K562 (cell line): ENCODE data around the gene GPRIN3. TPM values are rescaled to one million over a fixed set of nuclear protein-coding genes. Genes with fewer than 3 reads are reported as not detected.

Source experiments
- ATAC-seq: fragments of 200-7000 bp; cut with Tn5 transposase; 3 replicates; pipeline ENCODE4 v1.9.1; 2020; ENCODE audit warnings: moderate library complexity
- BruUV-seq: library from RNA; stranded (reverse); fragments of 400-500 nt; replicated peaks from 2 replicates; lab custom pipeline; 2021; lab: Mats Ljungman, UMichigan
- CTCF ChIA-PET: fragments of 300-600 bp; formaldehyde crosslinking; extraction: SDS; loops from one replicate; lab custom pipeline; 2021; ENCODE audit warnings: low intra/inter-chr PET ratio; lab: Yijun Ruan, JAX
- POLR2A ChIA-PET: fragments of 300-600, 350-650 bp; sonication (Branson Sonifier 250); formaldehyde crosslinking; extraction: SDS; loops from one replicate; lab custom pipeline; 2021; ENCODE audit warnings: antibody characterized with exemption, inconsistent platforms; lab: Yijun Ruan, JAX
- DNase-seq, 4 experiments: peaks; one replicate each; pipeline versions ENCODE4 v3.0.0 to v3.0.0-alpha.2; 2011 to 2018; ENCODE audit warnings: low spot score in 3 of 4, mixed read lengths in 3 of 4; ENCODE audit errors: extremely low read depth in 1 of 4
- FAIRE-seq: peaks from 2 replicates; lab custom pipeline; 2011; peaks lifted over from hg19 to GRCh38; lab: Jason Lieb, UNC
- H2AFZ ChIP-seq: 2 replicates; pipeline ENCODE4 v1.6.0; 2011; ENCODE audit warnings: low read depth, low read length, control low read depth, inconsistent platforms
- H3K27ac ChIP-seq: fragments of 200-600 bp; 3 replicates; pipeline ENCODE4 v1.8.0; 2011; ENCODE audit warnings: low read depth, mild to moderate bottlenecking, control low read depth, inconsistent platforms, low read length, moderate library complexity, mixed read lengths; ENCODE audit errors: extremely low read depth
- H3K27me3 ChIP-seq, 2 experiments: fragments of 300-600 bp in 1 of 2; 2 replicates in 1 of 2; 3 replicates in 1 of 2; pipeline versions ENCODE4 v1.6.0 to v1.8.0; 2011; ENCODE audit warnings: inconsistent platforms in 2 of 2, low read length in 2 of 2, mild to moderate bottlenecking in 1 of 2, mixed read lengths in 1 of 2, moderate library complexity in 1 of 2; ENCODE audit not compliant: control insufficient read depth in 2 of 2, insufficient read depth in 2 of 2
- H3K36me3 ChIP-seq: fragments of 300-600 bp; 3 replicates; pipeline ENCODE4 v1.8.0; 2011; ENCODE audit warnings: mild to moderate bottlenecking, low read length, inconsistent platforms; ENCODE audit not compliant: control insufficient read depth, insufficient read depth
- H3K4me1 ChIP-seq, 2 experiments: fragments of 200-600 bp in 1 of 2; replicated peaks in 1 of 2; 2 replicates in 1 of 2; 3 replicates in 1 of 2; pipeline versions ENCODE4 v1.5.1 to v1.8.0; 2011; ENCODE audit warnings: inconsistent platforms in 2 of 2, low read length in 2 of 2, mild to moderate bottlenecking in 1 of 2, mixed read lengths in 1 of 2, moderate library complexity in 1 of 2; ENCODE audit not compliant: control insufficient read depth in 2 of 2, insufficient read depth in 2 of 2
- H3K4me2 ChIP-seq: 2 replicates; pipeline ENCODE4 v1.6.1; 2011; ENCODE audit warnings: low read length, control low read depth, inconsistent platforms, mixed read lengths; ENCODE audit not compliant: insufficient read depth
- H3K4me3 ChIP-seq: fragments of 200-600 bp; sonication (generic), shearing (Covaris generic); 2 replicates; pipeline ENCODE4 v1.5.1; 2016; ENCODE audit warnings: control low read depth, inconsistent platforms
- H3K79me2 ChIP-seq: fragments of 200-600 bp; 3 replicates; pipeline ENCODE4 v1.8.0; 2011; ENCODE audit warnings: low read length, inconsistent platforms; ENCODE audit not compliant: control insufficient read depth, insufficient read depth
- H3K9ac ChIP-seq, 2 experiments: 2 replicates each; pipeline versions ENCODE4 v1.6.0 to v1.6.1; 2011; ENCODE audit warnings: low read depth in 2 of 2, low read length in 2 of 2, control low read depth in 1 of 2, inconsistent platforms in 1 of 2, mild to moderate bottlenecking in 1 of 2, mixed read lengths in 1 of 2; ENCODE audit not compliant: insufficient read depth in 1 of 2
- H3K9me1 ChIP-seq: one replicate; pipeline ENCODE4 v1.6.0; 2011; ENCODE audit warnings: inconsistent platforms, mild to moderate bottlenecking, low read length, moderate library complexity; ENCODE audit not compliant: control insufficient read depth, insufficient read depth
- H3K9me3 ChIP-seq: replicated peaks from 2 replicates; pipeline ENCODE4 v1.5.1; 2011; ENCODE audit warnings: low read depth, low read length, inconsistent platforms; ENCODE audit not compliant: control insufficient read depth, insufficient read depth
- H4K20me1 ChIP-seq: replicated peaks from 2 replicates; pipeline ENCODE4 v1.6.1; 2011; ENCODE audit warnings: low read length, inconsistent platforms, mixed read lengths; ENCODE audit not compliant: control insufficient read depth, insufficient read depth
- ATF1 ChIP-seq, 2 experiments: fragments of 450-650 bp in 1 of 2; IDR thresholded peaks; 2 replicates each; pipeline ENCODE4 v1.6.1; 2016; ENCODE audit warnings: missing compliant biosample characterization in 1 of 2, missing genetic modification characterization in 1 of 2
- FOXA1 ChIP-seq: fragments of 450-650 bp; IDR thresholded peaks from 2 replicates; pipeline ENCODE4 v1.6.1; 2016; ENCODE audit warnings: mild to moderate bottlenecking, borderline replicate concordance
- HDAC2 ChIP-seq: fragments of 450-650 bp; IDR thresholded peaks from 2 replicates; pipeline ENCODE4 v1.6.1; 2016; ENCODE audit warnings: mild to moderate bottlenecking
- HNRNPK ChIP-seq: fragments of 200-400 bp; formaldehyde crosslinking; IDR thresholded peaks from one replicate; pipeline ENCODE4 v1.6.1; 2018; ENCODE audit warnings: mild to moderate bottlenecking, low read depth, low read length; ENCODE audit not compliant: poor library complexity, severe bottlenecking
- KAT2B ChIP-seq: IDR thresholded peaks from one replicate; pipeline ENCODE4 v1.6.1; 2012; ENCODE audit warnings: low read depth, mild to moderate bottlenecking, control low read depth, inconsistent platforms, low read length, moderate library complexity
- MAFG ChIP-seq: fragments of 450-650 bp; conservative IDR thresholded peaks from 2 replicates; pipeline ENCODE4 v1.6.1; 2016; ENCODE audit warnings: missing genetic modification characterization, missing compliant biosample characterization
- MTF1 ChIP-seq: fragments of 250-450 bp; sonication (Bioruptor Pico); IDR thresholded peaks from 2 replicates; pipeline ENCODE4 v1.9.0; 2021; ENCODE audit warnings: moderate library complexity, mild to moderate bottlenecking, inconsistent platforms, borderline replicate concordance
- NBN ChIP-seq: fragments of 450-650 bp; IDR thresholded peaks from 2 replicates; pipeline ENCODE4 v1.6.1; 2016; ENCODE audit warnings: low read depth, mild to moderate bottlenecking
- PBX2 ChIP-seq, 2 experiments: IDR thresholded peaks in 1 of 2; conservative IDR thresholded peaks in 1 of 2; 2 replicates each; pipeline ENCODE4 v1.6.1; 2016; ENCODE audit warnings: low read depth in 2 of 2, mild to moderate bottlenecking in 1 of 2, missing compliant biosample characterization in 1 of 2, missing genetic modification characterization in 1 of 2, moderate library complexity in 1 of 2
- PHB ChIP-seq: fragments of 250-450 bp; sonication (Bioruptor Pico); IDR thresholded peaks from 2 replicates; pipeline ENCODE4 v1.5.0; 2021
- PTTG1 ChIP-seq: fragments of 450-650 bp; IDR thresholded peaks from 2 replicates; pipeline ENCODE4 v1.6.1; 2016; ENCODE audit warnings: low read depth, mild to moderate bottlenecking, missing genetic modification characterization, missing compliant biosample characterization
- RUNX1 ChIP-seq: sonication (generic); IDR thresholded peaks from 2 replicates; pipeline ENCODE4 v1.6.1; 2016; ENCODE audit warnings: antibody characterized with exemption, low read depth
- SAP30 ChIP-seq: fragments of 200-600 bp; sonication (generic); IDR thresholded peaks from 2 replicates; pipeline ENCODE4 v1.6.1; 2012; ENCODE audit warnings: borderline replicate concordance, low read depth, mild to moderate bottlenecking, moderate library complexity, low read length, control low read depth, inconsistent platforms; ENCODE audit not compliant: insufficient read depth, poor library complexity, severe bottlenecking
- SNIP1 ChIP-seq: fragments of 450-650 bp; IDR thresholded peaks from 2 replicates; pipeline ENCODE4 v1.7.1; 2017; ENCODE audit warnings: low read depth, mild to moderate bottlenecking
- SRSF1 ChIP-seq: fragments of 200-400 bp; formaldehyde crosslinking; IDR thresholded peaks from 2 replicates; pipeline ENCODE4 v1.6.1; 2017; ENCODE audit warnings: mild to moderate bottlenecking, low read depth, low read length, moderate library complexity
- ZFX ChIP-seq: sonication (generic); formaldehyde crosslinking; IDR thresholded peaks from 2 replicates; pipeline ENCODE4 v1.8.0; 2022; ENCODE audit warnings: mild to moderate bottlenecking, missing genetic modification reagents, moderate library complexity
- ZNF232 ChIP-seq: sonication (generic); formaldehyde crosslinking; IDR thresholded peaks from 2 replicates; pipeline ENCODE4 v1.8.0; 2022; ENCODE audit warnings: mild to moderate bottlenecking, missing genetic modification reagents
- ZNF239 ChIP-seq: fragments of 250-450 bp; sonication (Bioruptor Pico); IDR thresholded peaks from 2 replicates; pipeline ENCODE4 v1.4.0; 2020; ENCODE audit warnings: mild to moderate bottlenecking
- WGBS: fragments of 100-300 bp; shearing (Covaris generic); methylation state at CpG from one replicate; pipeline ENCODE4 v1.1.6; 2016; ENCODE audit warnings: low coverage, mixed read lengths; ENCODE audit not compliant: insufficient coverage; ENCODE audit errors: missing lambda C conversion rate; 5-methylcytosine and 5-hydroxymethylcytosine counted together
- in situ Hi-C: fragments of 300-500 bp; cut with MboI; formaldehyde crosslinking; loops from 4 replicates; pipeline ENCODE4 v1.15.0; 2018; ENCODE audit warnings: inconsistent platforms, mixed read lengths
- intact Hi-C: fragments of 100-400 bp; cut with micrococcal nuclease; formaldehyde crosslinking; loops from 2 replicates; pipeline ENCODE4 v1.14.2; 2022
- polyA plus RNA-seq, 8 experiments: library from polyadenylated mRNA; depleted of rRNA in 4 of 8; stranded (reverse) in 5 of 8; unstranded in 3 of 8; fragments of >200 nt; fragmentation: Nextera tagmentation in 2 of 8; fragmentation: Illumina TruSeq in 1 of 8; extraction: Ambion mirVana in 2 of 8; extraction: Trizol in 1 of 8; gene quantifications; 2 replicates each; pipeline versions ENCODE4 v1.2.1 to v1.2.3, GENCODE V29; 2011 to 2014; ENCODE audit warnings: inconsistent platforms in 1 of 8, missing spikeins in 1 of 8
- total RNA-seq, 7 experiments: library from RNA; depleted of rRNA in 6 of 7; stranded (reverse); fragments of >200 nt in 6 of 7; fragmentation: Illumina TruSeq in 2 of 7; extraction: Trizol in 2 of 7; gene quantifications; 2 replicates each; pipeline versions ENCODE4 v1.2.1 to v1.2.3, GENCODE V29; 2011 to 2021; ENCODE audit warnings: low replicate concordance in 1 of 7

GPRIN3 gene
- total and polyA plus RNA-seq, 9 of the 15 experiments (the other 6 are each of a cell fraction or from before 2014, with no cell fraction given): 0.02 TPM; not detected in 8

GRCh38 chr4:89270792-89271191, 36.8 kb downstream of the GPRIN3 start (continued):
- no peak for TF ChIP-seq PTTG1 (tag)
- no peak for TF ChIP-seq FOXA1
- TF ChIP-seq, all 486 proteins: peak for 0

DNA sequence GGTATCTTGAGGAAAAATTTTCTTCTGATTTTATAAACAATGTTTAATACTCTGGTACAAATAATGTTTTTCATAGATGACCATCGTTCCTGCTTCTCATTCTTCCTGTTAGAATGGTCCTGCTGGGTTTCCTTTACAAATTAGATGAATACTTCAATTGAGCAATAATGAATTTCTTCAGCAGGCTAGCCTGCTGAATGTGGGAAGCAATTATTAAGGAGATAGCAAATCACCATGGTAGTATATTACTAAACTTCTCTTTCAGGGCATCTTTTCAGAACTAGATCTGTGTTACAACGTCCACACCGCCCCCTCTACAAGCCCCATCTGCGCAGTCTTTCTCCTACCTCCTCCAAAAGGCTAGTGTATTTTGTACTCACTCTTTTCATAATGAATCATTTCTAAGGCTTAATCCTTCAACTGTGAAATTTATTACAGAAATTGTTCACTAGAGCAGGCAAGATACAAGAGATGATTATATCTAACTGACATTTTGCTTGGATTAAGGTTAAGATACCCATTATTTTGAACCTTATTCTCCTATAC, 38.4 kb downstream of the GPRIN3 start:
- H3K79me2 ChIP-seq: no peaks in the 10 kb centered on the region
- WGBS: 0% methylated on average over 3 of the region's 4 CpGs
- ATAC-seq: no peak
- no peak overlapping the region for H3K9ac ChIP-seq
- no peak overlapping the region for H3K4me3 ChIP-seq
- no peak for DNase-seq
- H2AFZ ChIP-seq: no peak overlapping the region
- no peaks in the 10 kb centered on the region for H4K20me1 ChIP-seq
- H3K27ac ChIP-seq: no peak overlapping the region
- intact Hi-C loops: no loop called here
- CTCF ChIA-PET: no interaction called here
- no peaks in the 10 kb centered on the region for H3K9me1 ChIP-seq
- no peaks in the 10 kb centered on the region for H3K27me3 ChIP-seq
- no peak overlapping the region for H3K4me2 ChIP-seq
- H3K9me3 ChIP-seq: no peaks in the 10 kb centered on the region
- no peaks in the 10 kb centered on the region for H3K36me3 ChIP-seq
- no peaks in the 10 kb centered on the region for H3K4me1 ChIP-seq
- in situ Hi-C loops: no loop called here
- POLR2A ChIA-PET: no interaction called here
- no peak for FAIRE-seq
- BruUV-seq: no TSS peak
- no peak for TF ChIP-seq SNIP1
- TF ChIP-seq PBX2 (CRISPR knock-in tag; IDR thresholded peaks at IDR 0.05; ENCODE audit: low read depth): no peak
- TF ChIP-seq PBX2 (tag; conservative IDR thresholded peaks at IDR 0.05; ENCODE audit: low read depth): no peak
- no peak for TF ChIP-seq ZNF239
- no peak for TF ChIP-seq ZNF232 (CRISPR knock-in tag)
- TF ChIP-seq KAT2B: no peak
- no peak for TF ChIP-seq NBN
- TF ChIP-seq ZFX: no peak
- TF ChIP-seq RUNX1: no peak
- no peak for TF ChIP-seq MTF1 (CRISPR knock-in tag)
- no peak for TF ChIP-seq SAP30
- no peak for TF ChIP-seq HNRNPK
- TF ChIP-seq SRSF1: no peak
- TF ChIP-seq ATF1 (CRISPR knock-in tag; IDR thresholded peaks at IDR 0.05): no peak
- TF ChIP-seq ATF1 (tag; IDR thresholded peaks at IDR 0.05): no peak
- no peak for TF ChIP-seq PHB
- TF ChIP-seq MAFG (tag): no peak
- TF ChIP-seq HDAC2: no peak
